Panc1 (cell line): ENCODE data around the gene CAPSL. TPM values are rescaled to one million over a fixed set of nuclear protein-coding genes. Genes with fewer than 3 reads are reported as not detected.
A peak's percentile ranks its signal among the peaks of the same experiment; 100 is the strongest.

Experiments
- ATAC-seq: fragments of 200-7000 bp; cut with Tn5 transposase; 2 replicates; pipeline ENCODE4 v1.9.1; 2020; ENCODE audit warnings: mild to moderate bottlenecking, moderate library complexity
- BruUV-seq: library from RNA; stranded (reverse); fragments of 400-500 nt; replicated peaks from 2 replicates; lab custom pipeline; 2021; lab: Mats Ljungman, UMichigan
- CTCF ChIA-PET: fragments of 300-600 bp; sonication (Branson Sonifier 250); formaldehyde crosslinking; loops from one replicate; lab custom pipeline; 2022; ENCODE audit warnings: antibody characterized with exemption; lab: Charles Lee
- POLR2A ChIA-PET: fragments of 300-600 bp; sonication (Branson Sonifier 250); formaldehyde crosslinking; loops from one replicate; lab custom pipeline; 2022; ENCODE audit warnings: antibody characterized with exemption; lab: Charles Lee
- DNase-seq: peaks from one replicate; pipeline ENCODE4 v3.0.0-alpha.2; 2010; ENCODE audit warnings: low read depth, low spot score
- H3K27ac ChIP-seq: 2 replicates; pipeline ENCODE4 v1.5.1; 2011; ENCODE audit warnings: mild to moderate bottlenecking, low read length, inconsistent platforms
- H3K27me3 ChIP-seq: fragments of 200-500 bp; sonication (Bioruptor generic); 2 replicates; pipeline ENCODE4 v1.6.0; 2014; ENCODE audit warnings: low read length, inconsistent platforms; ENCODE audit not compliant: control insufficient read depth, insufficient read depth
- H3K36me3 ChIP-seq: fragments of 200-500 bp; sonication (Bioruptor generic); 2 replicates; pipeline ENCODE4 v1.5.1; 2014; ENCODE audit warnings: inconsistent platforms, mild to moderate bottlenecking, low read length, moderate library complexity; ENCODE audit not compliant: control insufficient read depth, insufficient read depth
- H3K4me1 ChIP-seq: 2 replicates; pipeline ENCODE4 v1.5.1; 2011; ENCODE audit warnings: inconsistent platforms, mild to moderate bottlenecking, low read length, moderate library complexity; ENCODE audit not compliant: control insufficient read depth, insufficient read depth
- H3K4me3 ChIP-seq, 2 experiments: 2 replicates each; pipeline ENCODE4 v1.5.1; 2011 to 2012; ENCODE audit warnings: low read depth in 2 of 2, low read length in 2 of 2, mild to moderate bottlenecking in 2 of 2, inconsistent platforms in 1 of 2, moderate library complexity in 1 of 2
- H3K9me3 ChIP-seq: fragments of 200-500 bp; sonication (Bioruptor generic); 2 replicates; pipeline ENCODE4 v1.5.1; 2014; ENCODE audit warnings: low read depth, mild to moderate bottlenecking, inconsistent platforms, low read length, moderate library complexity; ENCODE audit not compliant: control insufficient read depth, insufficient read depth
- CTCF ChIP-seq: fragments of 450-650 bp; IDR thresholded peaks from 2 replicates; pipeline ENCODE4 v1.5.1; 2017; ENCODE audit warnings: mild to moderate bottlenecking
- SIN3A ChIP-seq: IDR thresholded peaks from 2 replicates; pipeline ENCODE4 v1.6.1; 2012; ENCODE audit warnings: low read depth, mild to moderate bottlenecking, low read length, moderate library complexity, borderline replicate concordance; ENCODE audit not compliant: insufficient read depth
- TCF7L2 ChIP-seq: IDR thresholded peaks from 2 replicates; pipeline ENCODE4 v1.6.1; 2011; ENCODE audit warnings: mild to moderate bottlenecking, low read depth, low read length, inconsistent platforms
- in situ Hi-C: cut with HindIII; loops from 2 replicates; pipeline ENCODE4 v1.10.0; 2016; ENCODE audit warnings: low sequenced_read_pairs, low pct_unique_long_range_greater_than_20kb
- intact Hi-C: fragments of 100-400 bp; cut with micrococcal nuclease; formaldehyde crosslinking; loops from one replicate; pipeline ENCODE4 v1.10.0; 2022; ENCODE audit not compliant: unreplicated experiment
- total RNA-seq: library from RNA; stranded (reverse); gene quantifications from one replicate; pipeline ENCODE4 v1.2.1, GENCODE V29; 2021; ENCODE audit not compliant: unreplicated experiment
- TF ChIP-seq, protein P1 (sequence below), 2 experiments: IDR thresholded peaks; 2 replicates each; pipeline ENCODE4 v1.6.1; 2011 to 2012; ENCODE audit warnings: low read depth in 2 of 2, control low read depth in 1 of 2, low read length in 1 of 2, mild to moderate bottlenecking in 1 of 2, moderate library complexity in 1 of 2; ENCODE audit not compliant: insufficient read depth in 1 of 2

Gene CAPSL
- total RNA-seq, 1 experiment from 2014 or later = not detected

GRCh38 chr5:35963381-35963843 is 25.0 kb upstream of the CAPSL start:
- in situ Hi-C loops = no loop called here
- TF ChIP-seq CTCF (peak; percentile 76), SIN3A (no peak)
- no TSS peak for BruUV-seq
- ATAC-seq (no peak), DNase-seq (no peak)
- no peaks in the 10 kb centered on the region for H3K36me3 ChIP-seq
- H3K4me3 ChIP-seq = no peak overlapping the region
- no peaks in the 10 kb centered on the region for H3K9me3 ChIP-seq
- intact Hi-C loops = no loop called here
- POLR2A ChIA-PET = no interaction called here
- no peak overlapping the region for H3K27ac ChIP-seq
- no peaks in the 10 kb centered on the region for H3K4me1 ChIP-seq
- no peaks in the 10 kb centered on the region for H3K27me3 ChIP-seq
- CTCF ChIA-PET = no interaction called here

DNA sequence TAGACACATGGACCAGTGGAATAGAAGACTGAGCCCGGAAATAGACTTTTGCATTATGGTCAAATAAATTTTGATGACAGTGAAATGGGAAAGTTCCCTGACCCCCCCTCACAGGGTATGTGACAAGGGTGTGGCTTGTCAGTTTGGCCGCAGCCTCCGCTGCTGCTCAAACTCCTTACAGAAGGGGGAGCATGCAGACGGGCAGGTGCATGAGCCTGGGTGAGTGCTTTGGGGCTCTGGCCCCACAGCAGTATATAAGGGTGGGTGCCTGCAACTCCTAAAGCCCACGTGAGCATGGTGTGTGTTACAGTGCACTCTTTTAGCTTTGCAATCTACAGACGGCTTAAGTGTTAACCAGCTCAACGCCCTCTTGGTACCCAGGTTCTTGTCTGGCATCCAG is 21.9 kb upstream of the CAPSL start:
- intact Hi-C loops (no loop called here), in situ Hi-C loops (no loop called here)
- no peak for ATAC-seq
- BruUV-seq = no TSS peak
- ChIA-PET CTCF (no interaction called here), POLR2A (no interaction called here)
- Histone ChIP-seq H3K4me1 (no peaks in the 10 kb centered on the region), H3K36me3 (no peaks in the 10 kb centered on the region), H3K4me3 (no peak overlapping the region), H3K9me3 (no peaks in the 10 kb centered on the region), H3K27me3 (no peaks in the 10 kb centered on the region; the same call in 1 of the 2 replicates), H3K27ac (no peak overlapping the region)
- TF ChIP-seq, protein P1, sequence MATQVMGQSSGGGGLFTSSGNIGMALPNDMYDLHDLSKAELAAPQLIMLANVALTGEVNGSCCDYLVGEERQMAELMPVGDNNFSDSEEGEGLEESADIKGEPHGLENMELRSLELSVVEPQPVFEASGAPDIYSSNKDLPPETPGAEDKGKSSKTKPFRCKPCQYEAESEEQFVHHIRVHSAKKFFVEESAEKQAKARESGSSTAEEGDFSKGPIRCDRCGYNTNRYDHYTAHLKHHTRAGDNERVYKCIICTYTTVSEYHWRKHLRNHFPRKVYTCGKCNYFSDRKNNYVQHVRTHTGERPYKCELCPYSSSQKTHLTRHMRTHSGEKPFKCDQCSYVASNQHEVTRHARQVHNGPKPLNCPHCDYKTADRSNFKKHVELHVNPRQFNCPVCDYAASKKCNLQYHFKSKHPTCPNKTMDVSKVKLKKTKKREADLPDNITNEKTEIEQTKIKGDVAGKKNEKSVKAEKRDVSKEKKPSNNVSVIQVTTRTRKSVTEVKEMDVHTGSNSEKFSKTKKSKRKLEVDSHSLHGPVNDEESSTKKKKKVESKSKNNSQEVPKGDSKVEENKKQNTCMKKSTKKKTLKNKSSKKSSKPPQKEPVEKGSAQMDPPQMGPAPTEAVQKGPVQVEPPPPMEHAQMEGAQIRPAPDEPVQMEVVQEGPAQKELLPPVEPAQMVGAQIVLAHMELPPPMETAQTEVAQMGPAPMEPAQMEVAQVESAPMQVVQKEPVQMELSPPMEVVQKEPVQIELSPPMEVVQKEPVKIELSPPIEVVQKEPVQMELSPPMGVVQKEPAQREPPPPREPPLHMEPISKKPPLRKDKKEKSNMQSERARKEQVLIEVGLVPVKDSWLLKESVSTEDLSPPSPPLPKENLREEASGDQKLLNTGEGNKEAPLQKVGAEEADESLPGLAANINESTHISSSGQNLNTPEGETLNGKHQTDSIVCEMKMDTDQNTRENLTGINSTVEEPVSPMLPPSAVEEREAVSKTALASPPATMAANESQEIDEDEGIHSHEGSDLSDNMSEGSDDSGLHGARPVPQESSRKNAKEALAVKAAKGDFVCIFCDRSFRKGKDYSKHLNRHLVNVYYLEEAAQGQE (IDR thresholded peaks at IDR 0.05; ENCODE audit: insufficient read depth in 1 of 2, low read depth in 2 of 2, low read length in 1 of 2) = no peak
- TF ChIP-seq TCF7L2 (no peak), SIN3A (no peak)
- DNase-seq = no peak

- no TSS peak for BruUV-seq
- ChIA-PET CTCF (no interaction called here), POLR2A (no interaction called here)
- Histone ChIP-seq H3K27ac (no peak overlapping the region), H3K9me3 (no peaks in the 10 kb centered on the region), H3K4me1 (no peaks in the 10 kb centered on the region), H3K27me3 (no peaks in the 10 kb centered on the region; the same call in 1 of the 2 replicates), H3K4me3 (no peak overlapping the region), H3K36me3 (no peaks in the 10 kb centered on the region)
- DNase-seq (no peak), ATAC-seq (no peak)
- in situ Hi-C loops = no loop called here
- intact Hi-C loops = no loop called here
- no peak for TF ChIP-seq TCF7L2
- no peak for TF ChIP-seq CTCF
- no peak for TF ChIP-seq SIN3A
Observed at GRCh38 chr5:35956429-35956828, 18.0 kb upstream of the CAPSL start.
